Dermis lymphatic vessel endothelial cell (primary cell): ENCODE data around the gene GAREM2. TPM values are rescaled to one million over a fixed set of nuclear protein-coding genes. Genes with fewer than 3 reads are reported as not detected.

Experiments used
- total RNA-seq: library from RNA; depleted of rRNA; stranded (reverse); fragments of >200 nt; gene quantifications from 2 replicates; pipeline ENCODE4 v1.2.1, GENCODE V29; 2014

Gene GAREM2
- 0.17 and 0.22 TPM in 2 replicates for total RNA-seq

GRCh38 chr2:26172871-26173775 is at the start of gene GAREM2:
Gene GAREM2 (plus strand): TSS chr2:26173088. CDS start chr2:26173221, 133 bp downstream.

Other genes with a start within 250 kb of the GAREM2 start
- 13.0 and 20.2 TPM in 2 replicates for gene KIF3C, start 190.6 kb upstream of the GAREM2 start, total RNA-seq
- 47.7 and 79.1 TPM in 2 replicates for gene RAB10, start 139.0 kb upstream of the GAREM2 start, total RNA-seq
- 187 and 197 TPM in 2 replicates for gene HADHA, start 71.5 kb downstream of the GAREM2 start, total RNA-seq
- gene HADHB, start 71.9 kb downstream of the GAREM2 start, total RNA-seq: 135 and 163 TPM in 2 replicates
- 9.1 and 10.9 TPM in 2 replicates for gene SELENOI, start 173.1 kb downstream of the GAREM2 start, total RNA-seq
- under 0.01 and 0.09 TPM in 2 replicates for gene ADGRF3, start 173.7 kb downstream of the GAREM2 start, total RNA-seq
- not detected in 2 replicates for gene DRC1, start 228.8 kb downstream of the GAREM2 start, total RNA-seq